Measurements from ENCODE around the gene GCAT. TPM values are rescaled to one million over a fixed set of nuclear protein-coding genes. Genes with fewer than 3 reads are reported as not detected.

The GCAT gene
- total and polyA plus RNA-seq, 10 of the 15 experiments (the other 5 are each of a cell fraction or from before 2014, with no cell fraction given): 0.95 to 34.3 (median 15.3) TPM

DNA sequence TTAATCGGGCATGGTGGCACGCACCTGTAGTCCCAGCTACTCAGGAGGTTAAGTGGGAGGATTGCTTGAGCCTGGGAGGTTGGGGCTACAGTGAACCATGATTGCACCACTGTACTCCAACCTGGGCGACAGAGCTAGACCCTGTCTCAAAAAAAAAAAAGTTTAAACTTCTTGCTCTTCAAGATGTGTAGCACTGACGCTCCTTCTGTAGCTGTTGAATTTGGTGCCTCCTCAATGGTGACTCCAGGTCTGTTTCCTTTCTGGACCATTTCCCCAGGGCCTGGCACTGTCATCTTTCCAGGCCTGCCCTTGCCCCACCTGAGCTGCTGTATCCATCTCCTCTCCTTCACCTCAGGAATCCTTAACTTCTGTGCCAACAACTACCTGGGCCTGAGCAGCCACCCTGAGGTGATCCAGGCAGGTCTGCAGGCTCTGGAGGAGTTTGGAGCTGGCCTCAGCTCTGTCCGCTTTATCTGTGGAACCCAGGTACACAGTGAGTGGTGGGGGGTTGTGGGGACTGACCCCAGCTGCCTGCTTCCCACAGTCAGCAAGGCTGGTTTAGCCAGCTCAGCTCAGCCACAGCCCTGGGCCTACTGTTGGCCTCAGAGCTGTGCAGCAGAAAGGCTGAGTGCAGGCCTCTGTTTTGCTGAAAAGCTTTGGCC, 2.1 kb downstream of the GCAT start (continued):
- TF ChIP-seq E2F8 (IDR thresholded peaks at IDR 0.05; ENCODE audit: low read depth, partially characterized antibody): no peak
- no peak for TF ChIP-seq ZBED1 (IDR thresholded peaks at IDR 0.05; ENCODE audit: borderline replicate concordance)
- TF ChIP-seq, protein P1, sequence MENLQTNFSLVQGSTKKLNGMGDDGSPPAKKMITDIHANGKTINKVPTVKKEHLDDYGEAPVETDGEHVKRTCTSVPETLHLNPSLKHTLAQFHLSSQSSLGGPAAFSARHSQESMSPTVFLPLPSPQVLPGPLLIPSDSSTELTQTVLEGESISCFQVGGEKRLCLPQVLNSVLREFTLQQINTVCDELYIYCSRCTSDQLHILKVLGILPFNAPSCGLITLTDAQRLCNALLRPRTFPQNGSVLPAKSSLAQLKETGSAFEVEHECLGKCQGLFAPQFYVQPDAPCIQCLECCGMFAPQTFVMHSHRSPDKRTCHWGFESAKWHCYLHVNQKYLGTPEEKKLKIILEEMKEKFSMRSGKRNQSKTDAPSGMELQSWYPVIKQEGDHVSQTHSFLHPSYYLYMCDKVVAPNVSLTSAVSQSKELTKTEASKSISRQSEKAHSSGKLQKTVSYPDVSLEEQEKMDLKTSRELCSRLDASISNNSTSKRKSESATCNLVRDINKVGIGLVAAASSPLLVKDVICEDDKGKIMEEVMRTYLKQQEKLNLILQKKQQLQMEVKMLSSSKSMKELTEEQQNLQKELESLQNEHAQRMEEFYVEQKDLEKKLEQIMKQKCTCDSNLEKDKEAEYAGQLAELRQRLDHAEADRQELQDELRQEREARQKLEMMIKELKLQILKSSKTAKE (IDR thresholded peaks at IDR 0.05; ENCODE audit: low read depth, poor library complexity, severe bottlenecking): no peak

DNA sequence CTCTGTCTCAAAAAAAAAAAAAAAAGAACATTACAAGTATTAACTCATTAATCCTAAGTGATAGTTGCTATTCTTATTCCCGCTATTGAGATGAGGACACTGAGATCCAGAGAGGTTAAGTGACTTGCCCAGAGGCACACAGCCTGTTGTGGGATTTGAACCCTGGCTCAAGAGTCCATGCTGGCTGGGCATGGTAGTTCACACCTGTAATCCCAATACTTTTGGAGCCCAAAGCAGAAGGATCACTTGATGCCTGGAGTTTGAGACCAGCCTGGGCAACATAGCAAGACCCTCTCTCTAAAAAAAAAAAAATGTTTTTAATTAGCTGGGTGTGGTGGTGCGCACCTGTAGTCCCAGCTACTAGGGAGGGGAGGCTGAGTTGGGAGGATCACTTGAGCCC, 4.1 kb downstream of the GCAT start:
- SMC1A ChIA-PET (ENCODE audit: uncharacterized antibody, unreplicated experiment): no interaction called here
- H3K4me2 ChIP-seq (ENCODE audit: control insufficient read depth, insufficient read depth): no peak overlapping the region
- no peak overlapping the region for H3K4me3 ChIP-seq
- no peaks in the 10 kb centered on the region for H3K9me3 ChIP-seq (replicated peaks; ENCODE audit: control insufficient read depth, insufficient read depth, low read length)
- CTCF ChIA-PET: no interaction called here
- H3K4me1 ChIP-seq (ENCODE audit: control insufficient read depth, insufficient read depth, low read length): peaks cover 4% of the 10 kb centered on the region
- no peak for DNase-seq (ENCODE audit: low read depth, low spot score)
- no peak for ATAC-seq
- in situ Hi-C loops (cut with MboI): no loop called here
- intact Hi-C loops (cut with micrococcal nuclease; ENCODE audit: unreplicated experiment): no loop called here
- no peak for FAIRE-seq
- H3K9ac ChIP-seq (ENCODE audit: control insufficient read depth, insufficient read depth, low read length): no peak overlapping the region
- no peaks in the 10 kb centered on the region for H3K79me2 ChIP-seq (ENCODE audit: control insufficient read depth, insufficient read depth, low read length)
- H3K36me3 ChIP-seq (ENCODE audit: control insufficient read depth in 2 of 2, insufficient read depth in 2 of 2, low read length in 1 of 2): no peaks in the 10 kb centered on the region
- RAD21 ChIA-PET (ENCODE audit: unreplicated experiment): no interaction called here
- POLR2A ChIA-PET: no interaction called here
- H2AFZ ChIP-seq (ENCODE audit: control insufficient read depth, low read depth, low read length): no peak overlapping the region
- BruUV-seq (replicated peaks): no TSS peak
- WGBS (ENCODE audit: insufficient coverage, insufficient replicate concordance, low lambda C conversion rate, missing lambda C conversion rate): 96% methylated on average over 2 of the region's 2 CpGs
- H3K27ac ChIP-seq (ENCODE audit: control insufficient read depth, insufficient read depth): no peak overlapping the region
- H3K27me3 ChIP-seq (replicated peaks in 1 of 2; ENCODE audit: control insufficient read depth in 2 of 2, insufficient read depth in 2 of 2, low read length in 1 of 2): peaks cover 2% of the 10 kb centered on the region in 2 experiments; a peak in 2 of 4 replicates
- H4K20me1 ChIP-seq (ENCODE audit: control insufficient read depth, insufficient read depth): no peaks in the 10 kb centered on the region
- TF ChIP-seq JUNB (IDR thresholded peaks at IDR 0.05) (no peak), MEF2A (IDR thresholded peaks at IDR 0.05; ENCODE audit: insufficient read depth, low read depth, low read length) (no peak), JUND (IDR thresholded peaks at IDR 0.05; ENCODE audit: low read depth, low read length) (no peak), MTA3 (IDR thresholded peaks at IDR 0.05; ENCODE audit: borderline replicate concordance, low read length) (no peak), ATF3 (IDR thresholded peaks at IDR 0.05; ENCODE audit: borderline replicate concordance, extremely low read depth, low read depth, low read length) (no peak), ZNF274 (IDR thresholded peaks at IDR 0.05; ENCODE audit: insufficient read depth, insufficient read length) (no peak), NFIC (IDR thresholded peaks at IDR 0.05; ENCODE audit: low read depth, low read length) (no peak), FOXK2 (IDR thresholded peaks at IDR 0.05) (no peak), KLF5 (IDR thresholded peaks at IDR 0.05; ENCODE audit: partially characterized antibody) (no peak), RELA (IDR thresholded peaks at IDR 0.05; ENCODE audit: borderline replicate concordance, partially characterized antibody) (no peak), ZNF217 (IDR thresholded peaks at IDR 0.05) (no peak), ZNF207 (IDR thresholded peaks at IDR 0.05; ENCODE audit: borderline replicate concordance) (no peak), RCOR1 (conservative IDR thresholded peaks at IDR 0.05; ENCODE audit: low read depth, low read length) (no peak), YY1 (IDR thresholded peaks at IDR 0.05; ENCODE audit: low read depth, low read length) (no peak)

Measured in GM12878 (cell line).